Keratinocyte (primary cell): ENCODE results near the gene KIAA1191. TPM values are rescaled to one million over a fixed set of nuclear protein-coding genes. Genes with fewer than 3 reads are reported as not detected.

ENCODE experiments used
- DNase-seq: peaks from one replicate; pipeline ENCODE4 v3.0.0-alpha.2; 2011; ENCODE audit warnings: low read depth, missing footprints, low spot score
- FAIRE-seq: peaks from 2 replicates; lab custom pipeline; 2011; peaks lifted over from hg19 to GRCh38; lab: Jason Lieb, UNC
- H2AFZ ChIP-seq: 2 replicates; pipeline ENCODE4 v1.6.0; 2012; ENCODE audit warnings: low read length, control low read depth, inconsistent platforms; ENCODE audit not compliant: control insufficient read depth
- H3K27ac ChIP-seq: 2 replicates; pipeline ENCODE4 v1.5.1; 2011; ENCODE audit warnings: low read length; ENCODE audit not compliant: control insufficient read depth, insufficient read depth
- H3K27me3 ChIP-seq: 3 replicates; pipeline ENCODE4 v1.6.0; 2011; ENCODE audit warnings: low read length; ENCODE audit not compliant: control insufficient read depth, insufficient read depth; ENCODE audit errors: extremely low read depth
- H3K36me3 ChIP-seq, 2 experiments: 2 replicates in 1 of 2; 3 replicates in 1 of 2; pipeline ENCODE4 v1.5.1; 2011; ENCODE audit warnings: low read length in 2 of 2, mild to moderate bottlenecking in 1 of 2; ENCODE audit not compliant: control insufficient read depth in 2 of 2, insufficient read depth in 2 of 2; ENCODE audit errors: extremely low read depth in 1 of 2
- H3K4me1 ChIP-seq: 3 replicates; pipeline ENCODE4 v1.5.1; 2011; ENCODE audit warnings: low read length; ENCODE audit not compliant: control insufficient read depth, insufficient read depth; ENCODE audit errors: extremely low read depth
- H3K4me2 ChIP-seq: 3 replicates; pipeline ENCODE4 v1.6.0; 2011; ENCODE audit warnings: low read depth, low read length; ENCODE audit not compliant: control insufficient read depth, insufficient read depth; ENCODE audit errors: extremely low read depth
- H3K4me3 ChIP-seq, 3 experiments: fragments of 200-600 bp in 1 of 3; sonication (generic) in 1 of 3; 2 replicates in 2 of 3; 3 replicates in 1 of 3; pipeline ENCODE4 v1.5.1; 2011 to 2016; ENCODE audit warnings: low read length in 3 of 3, mild to moderate bottlenecking in 3 of 3, control low read depth in 2 of 3, inconsistent platforms in 1 of 3, low read depth in 1 of 3, mixed read lengths in 1 of 3, mixed run types in 1 of 3, moderate library complexity in 1 of 3; ENCODE audit not compliant: control insufficient read depth in 2 of 3, insufficient read depth in 2 of 3; ENCODE audit errors: extremely low read depth in 1 of 3
- H3K79me2 ChIP-seq: 2 replicates; pipeline ENCODE4 v1.6.0; 2012; ENCODE audit warnings: low read length; ENCODE audit not compliant: control insufficient read depth, insufficient read depth
- H3K9ac ChIP-seq: 3 replicates; pipeline ENCODE4 v1.6.0; 2011; ENCODE audit warnings: low read length; ENCODE audit not compliant: control insufficient read depth, insufficient read depth; ENCODE audit errors: extremely low read depth
- H3K9me1 ChIP-seq: 3 replicates; pipeline ENCODE4 v1.6.0; 2011; ENCODE audit warnings: low read length; ENCODE audit not compliant: control insufficient read depth, insufficient read depth; ENCODE audit errors: extremely low read depth
- H3K9me3 ChIP-seq: 2 replicates; pipeline ENCODE4 v1.5.1; 2012; ENCODE audit warnings: low read depth, low read length; ENCODE audit not compliant: control insufficient read depth
- H4K20me1 ChIP-seq: 3 replicates; pipeline ENCODE4 v1.6.0; 2011; ENCODE audit warnings: low read length; ENCODE audit not compliant: control insufficient read depth, insufficient read depth; ENCODE audit errors: extremely low read depth
- CTCF ChIP-seq, 3 experiments: IDR thresholded peaks in 1 of 3; conservative IDR thresholded peaks in 1 of 3; optimal IDR thresholded peaks in 1 of 3; 2 replicates in 2 of 3; 3 replicates in 1 of 3; pipeline versions ENCODE3 to v1.5.1; 2011; ENCODE audit warnings: low read length in 3 of 3, mild to moderate bottlenecking in 3 of 3, moderate library complexity in 2 of 3, control low read depth in 1 of 3, inconsistent platforms in 1 of 3; ENCODE audit not compliant: insufficient read depth in 2 of 3; ENCODE audit errors: extremely low read depth in 1 of 3
- EZH2 ChIP-seq: IDR thresholded peaks from one replicate; pipeline ENCODE4 v1.6.1; 2012; ENCODE audit warnings: inconsistent platforms, mild to moderate bottlenecking, low read length, moderate library complexity
- dilution Hi-C: fragments of 300-500 bp; cut with MboI; formaldehyde crosslinking; loops from one replicate; pipeline ENCODE4 v1.7.0; 2020; ENCODE audit warnings: low sequenced_read_pairs; ENCODE audit not compliant: extremely low pct_ligation_motif_present
- polyA plus RNA-seq, 5 experiments: library from polyadenylated mRNA; depleted of rRNA in 3 of 5; stranded (reverse) in 3 of 5; stranded (forward) in 1 of 5; unstranded in 1 of 5; fragments of >200 nt; gene quantifications; 1 replicate in 1 of 5; 2 replicates in 3 of 5; 3 replicates in 1 of 5; pipeline versions ENCODE4 v1.2.1 to v1.2.3, GENCODE V29; 2011 to 2012; ENCODE audit warnings: missing spikeins in 2 of 5, low read depth in 1 of 5, low replicate concordance in 1 of 5

Gene KIAA1191
- polyA plus RNA-seq, 1 donor (not counting 4 experiments of a cell fraction or from before 2014, with no cell fraction given): 100 TPM

GRCh38 chr5:176396330-176396729, 34.8 kb upstream of the KIAA1191 start:
- peaks cover 13% of the 10 kb centered on the region for H3K4me1 ChIP-seq
- FAIRE-seq: no peak
- no peak for DNase-seq
- dilution Hi-C loops: no loop called here
- TF ChIP-seq CTCF (optimal IDR thresholded peaks at IDR 0.05 in 1 of 3, IDR thresholded peaks at IDR 0.05 in 1 of 3, conservative IDR thresholded peaks at IDR 0.05 in 1 of 3; ENCODE audit: extremely low read depth in 1 of 3, insufficient read depth in 2 of 3, low read length in 3 of 3) (no peak), EZH2 (no peak)
- H3K4me2 ChIP-seq: no peak overlapping the region
- no peaks in the 10 kb centered on the region for H3K9me1 ChIP-seq
- no peaks in the 10 kb centered on the region for H3K27me3 ChIP-seq
- H3K27ac ChIP-seq: no peak overlapping the region
- peaks cover 51 to 55% of the 10 kb centered on the region in 2 experiments for H3K36me3 ChIP-seq
- no peaks in the 10 kb centered on the region for H3K9me3 ChIP-seq
- H3K79me2 ChIP-seq: peaks cover 34% of the 10 kb centered on the region
- H4K20me1 ChIP-seq: no peaks in the 10 kb centered on the region
- H2AFZ ChIP-seq: no peak overlapping the region
- no peak overlapping the region for H3K4me3 ChIP-seq
- H3K9ac ChIP-seq: no peak overlapping the region

- H4K20me1 ChIP-seq: no peaks in the 10 kb centered on the region
- H2AFZ ChIP-seq: no peak overlapping the region
- H3K4me3 ChIP-seq: no peak overlapping the region
- H3K27me3 ChIP-seq: no peaks in the 10 kb centered on the region
- H3K4me1 ChIP-seq: peaks cover under 1% of the 10 kb centered on the region
- TF ChIP-seq EZH2 (no peak), CTCF (optimal IDR thresholded peaks at IDR 0.05 in 1 of 3, IDR thresholded peaks at IDR 0.05 in 1 of 3, conservative IDR thresholded peaks at IDR 0.05 in 1 of 3; ENCODE audit: extremely low read depth in 1 of 3, insufficient read depth in 2 of 3, low read length in 3 of 3) (no peak)
- no peak overlapping the region for H3K27ac ChIP-seq
- H3K4me2 ChIP-seq: no peak overlapping the region
- H3K79me2 ChIP-seq: peaks cover 28% of the 10 kb centered on the region
- dilution Hi-C loops: no loop called here
- H3K9me1 ChIP-seq: no peaks in the 10 kb centered on the region
- DNase-seq: no peak
- H3K9me3 ChIP-seq: no peaks in the 10 kb centered on the region
- no peak overlapping the region for H3K9ac ChIP-seq
- no peak for FAIRE-seq
- peaks cover 58 to 59% of the 10 kb centered on the region in 2 experiments for H3K36me3 ChIP-seq
These were observed 33.5 kb upstream of the KIAA1191 start for GRCh38 chr5:176394881-176395675.
